ENCODE results near the gene SVBP. TPM values are rescaled to one million over a fixed set of nuclear protein-coding genes. Genes with fewer than 3 reads are reported as not detected.

The SVBP gene
- total and polyA plus RNA-seq, 12 donors, result 11.6 to 31.7 (median 14.5) TPM

DNA sequence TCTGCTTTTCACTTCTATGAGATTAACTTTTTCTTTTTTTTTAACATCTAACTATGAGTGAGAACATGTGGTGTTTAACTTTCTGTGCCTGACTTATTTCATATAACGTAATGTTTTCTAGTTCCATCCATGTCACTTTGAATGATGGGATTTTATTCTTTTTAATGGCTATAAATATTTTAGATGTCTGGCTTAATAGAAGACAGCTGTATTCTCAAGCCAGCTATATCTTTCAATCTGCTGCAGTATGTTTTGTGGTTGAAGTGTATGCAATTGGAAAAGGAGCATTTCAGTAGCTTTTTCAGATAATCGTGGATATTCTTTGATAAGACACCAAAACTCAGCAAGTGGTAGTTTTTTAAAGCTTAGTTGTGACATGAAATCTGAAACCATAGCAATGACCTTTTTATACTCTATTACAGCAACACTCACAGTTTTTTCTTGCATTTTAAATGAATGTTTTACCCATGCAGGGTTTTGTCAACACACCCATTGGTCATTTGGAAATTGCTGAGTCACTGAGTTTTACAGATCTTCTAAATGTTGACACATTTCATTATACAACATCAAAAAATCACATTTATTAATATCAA, 5.7 kb upstream of the SVBP start:
- Histone ChIP-seq H3K27me3 (no peaks in the 10 kb centered on the region), H3K27ac (no peak overlapping the region), H3K4me1 (peaks cover 0 to 20% (median 4%) of the 10 kb centered on the region in 9 donors), H3K4me3 (no peak overlapping the region), H3K36me3 (peaks cover 0 to 4% (median 0%) of the 10 kb centered on the region in 9 donors), H3K9me3 (no peaks in the 10 kb centered on the region)
- DNase-seq (no peak), ATAC-seq (no peak)
- 64 to 67% methylated on average over 2 of the region's 2 CpGs for WGBS, 2 donors
- intact Hi-C loops (cut with DNase I), result no loop called here
- TF ChIP-seq, protein P1, sequence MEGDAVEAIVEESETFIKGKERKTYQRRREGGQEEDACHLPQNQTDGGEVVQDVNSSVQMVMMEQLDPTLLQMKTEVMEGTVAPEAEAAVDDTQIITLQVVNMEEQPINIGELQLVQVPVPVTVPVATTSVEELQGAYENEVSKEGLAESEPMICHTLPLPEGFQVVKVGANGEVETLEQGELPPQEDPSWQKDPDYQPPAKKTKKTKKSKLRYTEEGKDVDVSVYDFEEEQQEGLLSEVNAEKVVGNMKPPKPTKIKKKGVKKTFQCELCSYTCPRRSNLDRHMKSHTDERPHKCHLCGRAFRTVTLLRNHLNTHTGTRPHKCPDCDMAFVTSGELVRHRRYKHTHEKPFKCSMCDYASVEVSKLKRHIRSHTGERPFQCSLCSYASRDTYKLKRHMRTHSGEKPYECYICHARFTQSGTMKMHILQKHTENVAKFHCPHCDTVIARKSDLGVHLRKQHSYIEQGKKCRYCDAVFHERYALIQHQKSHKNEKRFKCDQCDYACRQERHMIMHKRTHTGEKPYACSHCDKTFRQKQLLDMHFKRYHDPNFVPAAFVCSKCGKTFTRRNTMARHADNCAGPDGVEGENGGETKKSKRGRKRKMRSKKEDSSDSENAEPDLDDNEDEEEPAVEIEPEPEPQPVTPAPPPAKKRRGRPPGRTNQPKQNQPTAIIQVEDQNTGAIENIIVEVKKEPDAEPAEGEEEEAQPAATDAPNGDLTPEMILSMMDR (IDR thresholded peaks at IDR 0.05), result no peak

DNA sequence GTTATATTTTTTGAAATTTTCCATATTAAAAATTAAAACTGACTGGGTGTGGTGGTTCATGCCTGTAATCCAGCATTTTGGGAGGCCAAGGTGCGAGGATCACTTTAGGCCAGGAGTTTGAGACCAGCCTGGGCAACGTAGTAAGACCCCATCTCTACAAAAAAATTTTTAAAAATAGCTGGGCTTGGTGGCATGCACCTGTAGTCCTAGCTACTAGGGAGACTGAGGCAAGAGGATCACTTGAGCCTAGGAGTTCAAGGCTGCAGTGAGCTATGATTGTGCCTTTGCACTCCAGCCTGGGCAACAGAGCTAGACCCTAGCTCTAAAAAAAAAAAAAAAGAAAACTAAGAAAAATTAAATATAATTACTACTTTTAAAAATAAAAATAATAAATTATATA, 4.5 kb upstream of the SVBP start:
- H3K27me3 ChIP-seq, result no peaks in the 10 kb centered on the region
- intact Hi-C loops (cut with DNase I), result no loop called here

DNA sequence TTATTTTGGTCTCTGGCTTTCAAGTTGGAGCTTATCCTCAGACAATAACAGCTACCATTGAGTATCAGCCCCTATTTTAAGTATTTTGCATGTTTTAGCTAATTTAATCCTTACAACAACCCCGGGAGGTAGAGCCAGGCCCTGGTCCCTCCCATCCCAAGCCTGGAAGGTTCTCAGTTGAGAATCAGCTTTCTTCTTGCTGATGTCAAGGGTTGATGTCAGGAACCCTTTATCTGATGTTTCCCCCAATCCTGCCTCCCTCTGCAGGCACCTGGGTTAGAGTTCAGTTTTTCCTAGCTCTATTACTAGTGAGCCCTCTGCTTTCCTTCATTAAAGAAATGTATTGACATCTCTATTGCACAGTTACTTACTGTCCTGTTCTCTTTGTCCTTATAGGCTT, 3.6 kb upstream of the SVBP start:
- TF ChIP-seq, protein P1 (IDR thresholded peaks at IDR 0.05), result no peak
- intact Hi-C loops (cut with DNase I), result no loop called here
- no peak for ATAC-seq
- H3K36me3 ChIP-seq, result no peaks in the 10 kb centered on the region
- H3K9me3 ChIP-seq, result no peaks in the 10 kb centered on the region
- WGBS, 2 donors, result 65 to 70% methylated on average over 1 of the region's 1 CpG
- no peak for DNase-seq
- H3K4me1 ChIP-seq, result peaks cover 0 to 34% (median 18%) of the 10 kb centered on the region in 9 donors
- H3K27me3 ChIP-seq, result no peaks in the 10 kb centered on the region
- H3K27ac ChIP-seq, result no peak overlapping the region
- H3K4me3 ChIP-seq, result no peak overlapping the region

More for the DNA sequence above, 4.5 kb upstream of the SVBP start:
- no peak overlapping the region for H3K27ac ChIP-seq
- DNase-seq, result no peak
- no peak overlapping the region for H3K4me3 ChIP-seq
- peaks cover 0 to 25% (median 9%) of the 10 kb centered on the region in 9 donors for H3K4me1 ChIP-seq
- H3K36me3 ChIP-seq, result no peaks in the 10 kb centered on the region
- no peaks in the 10 kb centered on the region for H3K9me3 ChIP-seq
- no peak for ATAC-seq
- 94 to 99% methylated on average over 2 of the region's 2 CpGs for WGBS, 2 donors
- TF ChIP-seq, protein P1 (IDR thresholded peaks at IDR 0.05), result no peak

DNA sequence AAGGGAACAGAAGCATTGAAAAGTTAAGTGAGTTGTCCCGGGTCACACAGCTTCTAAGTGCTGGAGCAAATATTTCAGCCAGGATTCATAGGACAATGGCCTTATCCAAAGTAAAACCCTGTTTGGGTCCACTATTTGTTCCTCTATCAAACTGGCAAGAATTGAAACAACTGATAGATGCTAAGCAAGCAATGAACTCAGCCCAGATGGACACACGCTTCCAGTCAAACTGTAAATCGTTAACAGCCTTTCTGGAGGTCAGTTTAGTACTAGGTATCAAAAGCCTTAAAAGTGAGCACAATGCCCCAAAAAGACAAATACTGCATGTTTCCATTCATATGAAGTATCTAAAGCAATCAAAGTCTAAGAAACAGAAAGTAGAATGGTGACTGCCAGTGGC, 779 bp upstream of the SVBP start:
- Histone ChIP-seq H3K9me3 (no peaks in the 10 kb centered on the region), H3K36me3 (peaks cover 0 to 14% (median 0%) of the 10 kb centered on the region in 9 donors), H3K27me3 (no peaks in the 10 kb centered on the region), H3K4me3 (peak overlapping the region in 7 of 10 donors; percentile 55 to 92 (median 74)), H3K4me1 (peaks cover 0 to 35% (median 23%) of the 10 kb centered on the region in 9 donors), H3K27ac (peak overlapping the region in 1 of 10 donors; percentile 99)
- 96 to 99% methylated on average over 3 of the region's 3 CpGs for WGBS, 2 donors
- TF ChIP-seq, protein P1 (IDR thresholded peaks at IDR 0.05), result no peak
- ATAC-seq (no peak), DNase-seq (no peak)
- intact Hi-C loops (cut with DNase I), result loop anchor here in 2 of 10 donors (2.0 kb wide), 2 partner anchors 29 to 51 kb away; partner anchors contain the start of genes C1orf50 (in 2 of the 2), P3H1 (in 2 of the 2) and ZNF691 (in 1 of the 2)
